Gastroesophageal sphincter (tissue), 3 donors: ENCODE data around the gene AAK1.

Experiments
- EP300 ChIP-seq: sonication (generic); formaldehyde crosslinking; IDR thresholded peaks from one replicate; pipeline ENCODE4 v1.6.1; 2017; ENCODE audit warnings: antibody characterized with exemption, mild to moderate bottlenecking
- POLR2A ChIP-seq, 2 donors: fragments of 450-650 bp; IDR thresholded peaks; one replicate each; pipeline ENCODE4 v1.6.1; 2017; ENCODE audit warnings: antibody characterized with exemption in 2 of 2, mild to moderate bottlenecking in 2 of 2, moderate library complexity in 1 of 2
- POLR2AphosphoS5 ChIP-seq: sonication (generic); formaldehyde crosslinking; IDR thresholded peaks from one replicate; pipeline ENCODE4 v1.6.1; 2017; ENCODE audit warnings: antibody characterized with exemption
- TF ChIP-seq, protein P1 (sequence below), 4 experiments: fragments of 200-600 bp in 2 of 4; fragments of 450-650 bp in 2 of 4; sonication (generic) in 1 of 4; IDR thresholded peaks; one replicate each; pipeline ENCODE4 v1.5.1; 2017 to 2019; ENCODE audit warnings: antibody characterized with exemption in 4 of 4, mild to moderate bottlenecking in 2 of 4, moderate library complexity in 2 of 4

DNA sequence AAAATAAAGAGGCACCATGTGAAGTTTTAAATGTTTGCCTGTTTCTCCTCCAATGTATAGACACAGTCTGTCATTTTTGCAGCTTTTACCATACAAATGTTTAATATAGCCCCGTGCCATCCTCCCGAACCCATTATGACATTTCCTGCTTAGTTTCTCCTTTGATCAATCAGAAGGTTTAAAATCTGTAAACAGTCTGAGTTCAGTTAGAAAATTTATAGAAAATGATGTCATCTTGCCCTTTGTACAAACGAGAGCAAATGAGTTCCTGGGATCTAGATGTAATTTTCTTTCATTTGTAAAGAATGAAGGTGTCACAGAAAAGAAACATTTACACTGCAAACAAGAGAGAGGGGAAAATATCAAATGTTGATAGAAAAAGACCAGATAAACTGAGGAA is 143.6 kb downstream of the AAK1 start:
- TF ChIP-seq EP300 (no peak), POLR2A (IDR thresholded peaks at IDR 0.05) (no peak), POLR2AphosphoS5 (no peak)
- TF ChIP-seq, protein P1, sequence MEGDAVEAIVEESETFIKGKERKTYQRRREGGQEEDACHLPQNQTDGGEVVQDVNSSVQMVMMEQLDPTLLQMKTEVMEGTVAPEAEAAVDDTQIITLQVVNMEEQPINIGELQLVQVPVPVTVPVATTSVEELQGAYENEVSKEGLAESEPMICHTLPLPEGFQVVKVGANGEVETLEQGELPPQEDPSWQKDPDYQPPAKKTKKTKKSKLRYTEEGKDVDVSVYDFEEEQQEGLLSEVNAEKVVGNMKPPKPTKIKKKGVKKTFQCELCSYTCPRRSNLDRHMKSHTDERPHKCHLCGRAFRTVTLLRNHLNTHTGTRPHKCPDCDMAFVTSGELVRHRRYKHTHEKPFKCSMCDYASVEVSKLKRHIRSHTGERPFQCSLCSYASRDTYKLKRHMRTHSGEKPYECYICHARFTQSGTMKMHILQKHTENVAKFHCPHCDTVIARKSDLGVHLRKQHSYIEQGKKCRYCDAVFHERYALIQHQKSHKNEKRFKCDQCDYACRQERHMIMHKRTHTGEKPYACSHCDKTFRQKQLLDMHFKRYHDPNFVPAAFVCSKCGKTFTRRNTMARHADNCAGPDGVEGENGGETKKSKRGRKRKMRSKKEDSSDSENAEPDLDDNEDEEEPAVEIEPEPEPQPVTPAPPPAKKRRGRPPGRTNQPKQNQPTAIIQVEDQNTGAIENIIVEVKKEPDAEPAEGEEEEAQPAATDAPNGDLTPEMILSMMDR (IDR thresholded peaks at IDR 0.05) = no peak
